ENCODE measurements around the gene ESR1.

The ESR1 gene

DNA sequence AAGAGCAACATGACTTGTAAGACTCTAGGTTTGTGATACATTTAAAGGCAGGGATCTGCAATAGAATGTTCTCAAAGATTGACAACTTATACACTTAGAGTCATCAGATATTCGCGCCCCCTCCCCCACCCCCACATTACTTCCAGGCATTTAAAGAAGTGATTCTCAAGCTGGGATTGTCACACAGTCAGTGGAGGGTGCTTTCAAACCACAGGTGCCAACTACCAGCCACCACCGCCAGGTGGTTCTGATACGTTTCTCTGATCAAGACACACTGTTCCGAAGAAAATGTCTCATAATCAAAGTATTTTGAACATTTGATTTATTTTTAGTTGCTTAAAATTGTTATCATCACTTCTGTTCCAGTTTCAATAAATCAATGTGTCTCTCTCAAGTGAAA lies 357.5 kb downstream of the ESR1 start:
- Mint-ChIP-seq H3K36me3 (peaks cover 52% of the 10 kb centered on the region), H3K4me1 (no peaks in the 10 kb centered on the region)
- CTCF ChIA-PET = interaction anchor here (0.6 kb wide), 1 partner anchor 176 kb away, joined by 4 read pairs; no protein-coding TSS in a partner anchor

DNA sequence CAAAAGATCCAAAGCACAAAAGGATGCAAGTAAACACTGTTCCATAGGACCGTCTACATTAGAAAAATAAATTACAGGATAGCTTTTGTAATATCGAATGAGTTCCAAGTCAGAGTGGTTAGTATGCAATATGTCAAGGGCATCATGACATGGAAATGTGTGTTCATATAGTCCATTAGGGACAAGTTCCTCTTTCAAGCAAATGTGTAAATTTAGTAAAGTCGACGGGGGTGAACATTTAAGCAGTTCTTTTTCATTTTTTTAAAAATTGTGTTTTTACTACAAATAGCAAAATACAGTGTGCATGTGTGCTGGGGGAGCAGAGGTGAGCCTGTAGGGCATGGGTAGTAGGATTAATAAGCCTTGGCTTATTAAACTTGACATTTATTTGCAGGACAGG lies 359.0 kb downstream of the ESR1 start:
- no peak overlapping the region for H3K27ac Mint-ChIP-seq
- CTCF ChIA-PET = no interaction called here
- no peaks in the 10 kb centered on the region for H3K27me3 Mint-ChIP-seq
- H3K36me3 Mint-ChIP-seq = peaks cover 61% of the 10 kb centered on the region
- no peak overlapping the region for H3K4me3 Mint-ChIP-seq
- peaks cover 14% of the 10 kb centered on the region for H3K4me1 Mint-ChIP-seq
- no peak for DNase-seq
- H3K9me3 Mint-ChIP-seq = peaks cover 6% of the 10 kb centered on the region

More for the DNA sequence above, 357.5 kb downstream of the ESR1 start:
- no peak overlapping the region for H3K27ac Mint-ChIP-seq
- H3K27me3 Mint-ChIP-seq = no peaks in the 10 kb centered on the region
- H3K9me3 Mint-ChIP-seq = no peaks in the 10 kb centered on the region
- no peak for DNase-seq
- no peak overlapping the region for H3K4me3 Mint-ChIP-seq

DNA sequence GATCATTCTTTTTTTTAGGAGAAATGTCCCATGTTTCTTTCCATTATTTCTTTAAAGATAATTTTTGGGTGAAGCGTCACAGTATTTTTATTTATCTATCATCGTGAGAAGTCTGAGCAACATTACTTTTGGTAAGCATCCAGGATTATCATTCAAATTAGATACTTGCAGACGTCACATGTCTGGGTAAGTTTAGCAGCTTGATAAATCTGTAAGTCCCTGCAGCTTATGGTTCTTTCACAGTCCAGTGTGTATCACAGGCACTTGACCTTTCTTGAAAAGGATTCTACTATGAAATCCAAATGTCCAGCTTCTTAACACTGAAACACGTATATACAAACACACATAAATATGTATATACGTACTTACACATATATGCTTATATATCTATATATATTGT lies 359.4 kb downstream of the ESR1 start:
- CTCF ChIA-PET = no interaction called here

DNA sequence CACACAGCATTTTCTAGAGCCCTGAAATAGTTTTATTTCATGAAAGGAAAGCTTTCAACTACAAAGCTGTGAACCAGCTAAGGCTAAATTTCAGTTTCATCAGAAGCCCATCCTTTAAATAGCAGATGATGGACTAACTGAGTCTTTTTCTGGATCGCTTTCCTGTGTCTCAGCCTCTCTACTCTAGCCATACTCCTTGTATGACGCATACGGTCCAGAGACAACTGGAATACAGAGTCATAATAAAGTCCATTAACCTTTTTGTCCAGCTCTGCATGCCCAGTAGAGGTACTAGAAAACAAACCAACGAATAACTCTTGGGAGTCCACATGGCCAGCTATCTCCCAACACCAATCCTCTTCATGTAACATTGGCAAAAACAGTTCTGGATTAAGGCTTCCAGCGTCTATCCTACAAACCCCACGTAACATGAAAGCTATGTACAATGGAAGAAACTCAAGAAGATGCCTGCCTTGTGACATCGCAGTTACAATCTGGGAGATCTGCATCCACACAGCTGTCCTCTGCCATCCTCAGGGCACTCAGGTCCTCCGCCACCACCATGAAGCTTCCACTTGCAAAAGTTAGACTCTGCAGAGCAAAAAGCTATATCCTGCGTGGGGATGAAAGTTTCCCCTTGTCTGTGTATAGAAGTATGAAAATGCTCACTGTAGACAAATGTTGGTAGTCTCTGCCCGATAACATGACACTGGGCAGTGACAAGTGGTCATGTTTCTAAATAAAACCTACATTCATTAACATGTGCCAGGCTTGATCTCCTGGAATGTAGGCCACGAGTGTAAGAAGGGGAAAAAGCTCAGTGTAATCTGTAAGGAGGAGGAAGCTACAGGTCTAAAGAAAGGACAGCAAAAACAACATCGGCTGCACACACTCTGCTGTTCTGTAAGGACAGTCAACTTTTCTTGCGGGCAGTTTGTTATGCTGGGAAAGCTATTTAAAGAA lies 360.4 kb downstream of the ESR1 start:
- peaks cover 6% of the 10 kb centered on the region for H3K9me3 Mint-ChIP-seq
- CTCF ChIA-PET = interaction anchor here (1.3 kb wide), 1 partner anchor 17 kb away, joined by 3 read pairs; no protein-coding TSS in a partner anchor
- no peak overlapping the region for H3K4me3 Mint-ChIP-seq
- no peaks in the 10 kb centered on the region for H3K27me3 Mint-ChIP-seq
- DNase-seq = no peak
- H3K4me1 Mint-ChIP-seq = peaks cover 25% of the 10 kb centered on the region
- no peak overlapping the region for H3K27ac Mint-ChIP-seq
- H3K36me3 Mint-ChIP-seq = peaks cover 64% of the 10 kb centered on the region

More for the DNA sequence above, 359.4 kb downstream of the ESR1 start:
- Mint-ChIP-seq H3K9me3 (peaks cover 6% of the 10 kb centered on the region), H3K4me3 (no peak overlapping the region), H3K27me3 (no peaks in the 10 kb centered on the region), H3K4me1 (peaks cover 18% of the 10 kb centered on the region), H3K27ac (no peak overlapping the region), H3K36me3 (peaks cover 64% of the 10 kb centered on the region)
- DNase-seq = no peak

DNA sequence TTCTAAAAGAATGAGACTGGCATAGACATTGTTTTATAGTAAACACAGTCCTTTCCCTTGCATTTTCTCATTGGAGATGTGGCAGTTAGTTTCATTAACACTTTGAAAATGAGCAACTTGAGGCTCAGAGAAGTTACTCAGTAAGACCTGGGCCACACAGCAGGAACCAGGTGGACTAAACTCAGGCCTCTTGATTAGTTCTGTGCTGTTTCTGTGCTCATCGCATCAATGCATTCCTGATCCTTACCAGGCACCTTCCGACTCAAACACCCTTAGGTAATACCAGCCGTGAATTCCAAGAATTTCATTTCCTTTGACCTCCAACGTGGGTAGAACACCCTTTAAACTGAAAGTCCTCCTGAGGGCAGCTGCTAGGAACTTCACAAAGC lies 362.8 kb downstream of the ESR1 start:
- DNase-seq = no peak
- H3K36me3 Mint-ChIP-seq = peaks cover 70% of the 10 kb centered on the region
- H3K27ac Mint-ChIP-seq = peak overlapping the region; percentile 85
- CTCF ChIA-PET = interaction anchor here (0.6 kb wide), 1 partner anchor 436 kb away, joined by 3 read pairs; no protein-coding TSS in a partner anchor
- H3K4me1 Mint-ChIP-seq = peaks cover 34% of the 10 kb centered on the region
- H3K4me3 Mint-ChIP-seq = no peak overlapping the region
- peaks cover 6% of the 10 kb centered on the region for H3K9me3 Mint-ChIP-seq
- H3K27me3 Mint-ChIP-seq = no peaks in the 10 kb centered on the region

DNA sequence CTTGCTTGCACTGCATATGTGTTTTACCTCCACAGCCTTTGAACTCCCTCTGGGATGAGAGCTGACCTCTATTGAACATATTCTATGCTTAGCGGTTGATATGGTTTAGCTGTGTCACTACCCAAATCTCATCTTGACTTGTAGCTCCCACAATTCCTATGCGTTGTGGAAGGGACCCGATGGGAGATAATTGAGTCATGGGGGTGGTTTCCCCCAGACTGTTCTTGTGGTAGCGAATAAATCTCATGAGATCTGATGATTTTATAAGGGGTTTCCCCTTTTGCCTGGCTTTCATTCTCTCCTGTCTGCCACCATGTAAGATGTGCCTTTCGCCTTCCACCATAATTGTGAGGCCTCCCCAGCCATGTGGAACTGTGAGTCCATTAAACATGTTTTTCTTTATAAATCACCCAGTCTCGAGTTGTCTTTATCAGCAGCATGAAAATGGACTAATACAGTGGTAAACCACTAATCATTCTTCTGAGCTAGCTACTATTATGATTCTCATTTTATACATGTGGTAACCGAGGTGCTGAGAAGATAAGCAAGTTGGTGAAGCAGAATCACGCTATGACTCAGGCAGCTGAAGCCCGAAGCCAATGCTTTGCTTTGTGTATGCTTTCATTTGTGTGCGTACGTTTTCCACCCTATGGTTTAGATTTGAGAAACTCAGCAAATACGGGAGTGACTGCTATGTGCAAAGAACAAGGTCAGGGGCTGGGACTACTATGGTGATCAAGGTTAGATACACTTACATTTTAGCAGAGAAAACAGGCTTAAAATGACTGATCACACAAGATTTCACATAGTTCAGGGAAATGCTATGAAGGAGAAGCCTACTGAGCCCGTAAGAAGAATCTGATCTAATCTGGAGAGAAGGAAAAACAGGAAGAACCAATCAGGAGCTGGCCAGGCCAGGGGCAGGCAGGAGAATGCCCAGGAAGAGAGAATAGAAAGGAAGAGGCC lies 363.5 kb downstream of the ESR1 start:
- Mint-ChIP-seq H3K27ac (peak overlapping the region; percentile 85), H3K4me1 (peaks cover 34% of the 10 kb centered on the region), H3K36me3 (peaks cover 72% of the 10 kb centered on the region), H3K4me3 (peak overlapping the region; percentile 6), H3K27me3 (no peaks in the 10 kb centered on the region), H3K9me3 (peaks cover 6% of the 10 kb centered on the region)
- CTCF ChIA-PET = interaction anchor here (0.6 kb wide), 1 partner anchor 437 kb away, joined by 3 read pairs; no protein-coding TSS in a partner anchor
- peak; percentile 50 for DNase-seq

DNA sequence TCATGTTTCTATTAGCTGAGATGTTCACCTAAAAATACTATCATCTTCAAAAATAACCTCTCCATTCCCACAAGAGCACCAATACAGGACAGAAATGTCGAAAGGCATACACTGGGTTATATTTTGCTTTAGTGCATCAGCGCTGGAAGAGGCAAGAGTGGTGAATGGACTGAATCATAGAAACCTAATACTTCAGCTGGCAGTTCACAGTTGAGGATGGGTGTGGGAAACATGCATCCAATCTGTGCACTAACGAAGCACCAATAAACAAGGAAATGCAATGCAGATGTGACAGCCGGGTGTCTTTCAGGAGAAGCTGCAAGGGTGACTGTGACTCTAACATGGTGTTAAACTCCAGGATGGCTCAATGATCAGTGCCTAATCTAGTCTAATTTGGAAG lies 365.8 kb downstream of the ESR1 start:
- H3K36me3 Mint-ChIP-seq = peaks cover 67% of the 10 kb centered on the region

DNA sequence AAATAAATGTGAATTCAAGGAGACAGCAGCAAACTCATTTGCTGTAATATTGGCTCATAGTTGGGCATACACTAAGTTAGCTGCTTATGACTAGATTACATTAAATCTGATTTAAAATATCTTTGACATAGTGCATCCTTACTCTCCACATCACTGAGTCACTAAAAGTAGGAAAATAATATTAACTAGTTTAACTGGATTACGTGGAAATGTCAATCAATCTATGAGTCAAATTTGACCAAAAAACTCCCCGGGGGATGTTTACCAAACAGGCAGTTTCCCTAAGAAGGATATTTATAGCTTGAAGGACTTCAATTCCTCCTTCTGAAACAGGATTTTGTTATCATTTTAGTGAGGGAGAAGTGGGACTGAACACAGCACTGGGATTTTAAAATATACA lies 366.5 kb downstream of the ESR1 start:
- CTCF ChIA-PET = interaction anchor here (0.6 to 1.9 kb wide), 2 partner anchors 11 to 1217 kb away, joined by 3 to 5 read pairs; no protein-coding TSS in a partner anchor
- peak overlapping the region; percentile 21 for H3K27ac Mint-ChIP-seq
- H3K9me3 Mint-ChIP-seq = peaks cover 6% of the 10 kb centered on the region
- DNase-seq = no peak
- H3K27me3 Mint-ChIP-seq = no peaks in the 10 kb centered on the region
- no peak overlapping the region for H3K4me3 Mint-ChIP-seq
- peaks cover 64% of the 10 kb centered on the region for H3K36me3 Mint-ChIP-seq
- peaks cover 34% of the 10 kb centered on the region for H3K4me1 Mint-ChIP-seq

More for the DNA sequence above, 365.8 kb downstream of the ESR1 start:
- Mint-ChIP-seq H3K4me3 (no peak overlapping the region), H3K27ac (no peak overlapping the region), H3K27me3 (no peaks in the 10 kb centered on the region), H3K4me1 (peaks cover 34% of the 10 kb centered on the region), H3K9me3 (peaks cover 6% of the 10 kb centered on the region)
- CTCF ChIA-PET = interaction anchor here (1.4 to 1.9 kb wide), 2 partner anchors 11 to 12 kb away, joined by 3 to 5 read pairs; no protein-coding TSS in a partner anchor
- no peak for DNase-seq

DNA sequence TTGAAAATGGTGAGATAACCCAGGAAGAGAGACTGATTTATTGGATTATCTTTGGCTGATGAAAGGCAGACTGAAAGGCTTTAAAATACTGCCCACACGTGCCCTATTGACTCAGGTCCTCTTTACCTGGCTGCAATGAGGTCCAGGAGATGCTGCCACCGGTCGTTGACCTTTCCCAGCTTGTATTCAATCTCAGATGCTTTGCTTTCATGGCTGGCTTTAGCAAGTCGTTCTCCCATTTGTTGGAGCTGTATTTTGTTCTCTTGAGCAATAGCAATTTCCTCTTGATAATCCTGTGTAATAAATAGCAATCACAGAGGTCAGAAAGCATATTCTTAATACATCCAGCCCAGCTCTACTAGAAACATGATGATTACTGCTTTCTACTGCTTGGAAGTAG lies 368.8 kb downstream of the ESR1 start:
- no peak overlapping the region for H3K27ac Mint-ChIP-seq
- CTCF ChIA-PET = no interaction called here

More for the DNA sequence above, 368.8 kb downstream of the ESR1 start:
- Mint-ChIP-seq H3K4me1 (peaks cover 33% of the 10 kb centered on the region), H3K4me3 (no peak overlapping the region), H3K27me3 (no peaks in the 10 kb centered on the region), H3K36me3 (peaks cover 64% of the 10 kb centered on the region), H3K9me3 (no peaks in the 10 kb centered on the region)
- DNase-seq = no peak
